Natural killer cell (primary cell): ENCODE measurements around the gene CSPG5. TPM values are rescaled to one million over a fixed set of nuclear protein-coding genes. Genes with fewer than 3 reads are reported as not detected.

Experiments
- ATAC-seq, 3 donors: fragments of 150-1000 bp in 2 of 3; fragments of 200-7000 bp in 1 of 3; cut with Tn5 transposase; 1 replicate in 1 of 3; 2 replicates in 2 of 3; pipeline ENCODE4 v1.10.0; 2021; ENCODE audit warnings: mild to moderate bottlenecking in 2 of 3, moderate library complexity in 2 of 3
- DNase-seq, 2 donors: peaks; one replicate each; pipeline versions ENCODE4 v3.0.0 to v3.0.0-alpha.2; 2013 to 2021; ENCODE audit warnings: mixed read lengths in 1 of 2
- H3K27ac ChIP-seq: one replicate; pipeline ENCODE4 v1.5.1; 2013; ENCODE audit warnings: mild to moderate bottlenecking, low read length
- H3K27me3 ChIP-seq: one replicate; pipeline ENCODE4 v1.6.1; 2013; ENCODE audit warnings: low read length; ENCODE audit not compliant: control insufficient read depth, insufficient read depth
- H3K36me3 ChIP-seq: one replicate; pipeline ENCODE4 v1.6.1; 2013; ENCODE audit warnings: low read length; ENCODE audit not compliant: control insufficient read depth, insufficient read depth
- H3K4me1 ChIP-seq: one replicate; pipeline ENCODE4 v1.6.1; 2013; ENCODE audit warnings: low read length; ENCODE audit not compliant: control insufficient read depth, insufficient read depth
- H3K4me3 ChIP-seq: one replicate; pipeline ENCODE4 v1.5.1; 2013; ENCODE audit warnings: low read length
- H3K9me3 ChIP-seq: one replicate; pipeline ENCODE4 v1.6.1; 2013; ENCODE audit warnings: low read length; ENCODE audit not compliant: control insufficient read depth, insufficient read depth
- H3K27ac Mint-ChIP-seq, 2 donors: one replicate each; pipeline ENCODE4 v1.8.0; 2022; ENCODE audit warnings: mild to moderate bottlenecking in 2 of 2, mixed read lengths in 2 of 2, moderate library complexity in 1 of 2
- H3K27me3 Mint-ChIP-seq, 2 donors: one replicate each; pipeline ENCODE4 v1.8.0; 2022; ENCODE audit warnings: low read depth in 2 of 2, mixed read lengths in 2 of 2
- H3K36me3 Mint-ChIP-seq: one replicate; pipeline ENCODE4 v1.8.0; 2022; ENCODE audit warnings: mixed read lengths
- H3K4me1 Mint-ChIP-seq, 2 donors: one replicate each; pipeline ENCODE4 v1.8.0; 2022; ENCODE audit warnings: mixed read lengths in 2 of 2
- H3K4me3 Mint-ChIP-seq: one replicate; pipeline ENCODE4 v1.8.0; 2022; ENCODE audit warnings: mild to moderate bottlenecking, moderate library complexity, mixed read lengths
- H3K9me3 Mint-ChIP-seq, 2 donors: one replicate each; pipeline ENCODE4 v1.8.0; 2022; ENCODE audit warnings: mixed read lengths in 2 of 2
- WGBS: methylation state at CpG from one replicate; pipeline ENCODE4 v1.1.7; 2013; ENCODE audit warnings: missing lambda C conversion rate; ENCODE audit not compliant: insufficient coverage; 5-methylcytosine and 5-hydroxymethylcytosine counted together
- intact Hi-C: fragments of 100-400 bp; cut with micrococcal nuclease; formaldehyde crosslinking; loops from one replicate; pipeline ENCODE4 v1.14.2; 2022
- total RNA-seq, 4 donors: library from RNA; stranded (reverse); fragments of 120-200 nt in 1 of 4; gene quantifications; one replicate each; pipeline versions ENCODE4 v1.2.3 to v1.2.4, GENCODE V29; 2013 to 2022
- TF ChIP-seq, protein P1 (sequence below): fragments of 200-600 bp; IDR thresholded peaks from one replicate; pipeline ENCODE4 v1.8.0; 2022; ENCODE audit warnings: antibody characterized with exemption

Gene CSPG5
- total RNA-seq, 3 donors from 2014 or later (not counting 1 experiment from before 2014, with no cell fraction given), result 0.07 to 0.63 (median 0.23) TPM

DNA sequence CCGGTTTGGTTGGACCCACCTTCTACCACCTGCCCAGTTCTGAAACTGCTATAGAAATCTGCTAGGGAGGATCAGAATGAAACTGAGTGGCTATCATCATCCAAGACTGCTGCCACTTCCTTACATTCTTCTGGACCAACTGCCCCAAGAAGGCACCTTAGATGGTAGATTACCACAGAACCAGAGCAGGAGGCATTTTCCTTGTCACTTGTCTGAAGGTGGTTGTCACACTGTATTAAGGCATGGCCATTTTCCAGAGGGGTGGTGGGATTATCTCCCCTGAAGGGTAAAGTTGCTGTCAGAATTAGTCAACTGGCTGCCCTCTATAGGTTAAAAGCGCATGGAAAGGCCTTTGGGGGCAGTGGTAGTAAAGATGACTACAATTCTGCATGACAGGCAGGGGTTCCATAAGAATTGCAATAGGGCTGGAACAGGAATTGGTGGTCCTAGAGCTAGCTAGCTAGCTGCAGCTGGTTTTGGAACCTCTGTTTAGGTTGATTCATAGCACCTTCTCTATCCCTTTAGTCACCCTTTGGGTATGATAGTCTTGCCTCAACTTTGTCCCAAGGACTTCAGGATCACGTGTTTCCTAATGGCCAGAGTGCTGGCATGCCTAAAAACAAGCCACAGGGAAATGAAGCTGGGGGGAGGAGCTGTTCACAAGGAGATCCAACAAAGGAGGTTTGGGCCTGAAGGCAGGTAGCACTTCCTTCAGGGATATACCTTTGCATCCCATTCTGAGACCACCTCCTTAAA lies 4.8 kb upstream of the CSPG5 start:
- 88% methylated on average over 3 of the region's 3 CpGs for WGBS
- H3K27ac ChIP-seq, result no peak overlapping the region
- H3K4me1 ChIP-seq, result peaks cover 5% of the 10 kb centered on the region
- ATAC-seq (no peak), DNase-seq (no peak)
- intact Hi-C loops, result no loop called here
- peaks cover 0 to 4% of the 10 kb centered on the region in 2 donors for H3K27me3 Mint-ChIP-seq
- H3K27ac Mint-ChIP-seq, result no peak overlapping the region
- peaks cover 26% of the 10 kb centered on the region for H3K36me3 ChIP-seq
- no peaks in the 10 kb centered on the region for H3K4me1 Mint-ChIP-seq
- no peak overlapping the region for H3K4me3 Mint-ChIP-seq
- peaks cover 10% of the 10 kb centered on the region for H3K27me3 ChIP-seq
- H3K9me3 Mint-ChIP-seq, result no peaks in the 10 kb centered on the region
- peaks cover 6% of the 10 kb centered on the region for H3K36me3 Mint-ChIP-seq
- H3K4me3 ChIP-seq, result no peak overlapping the region
- TF ChIP-seq, protein P1, sequence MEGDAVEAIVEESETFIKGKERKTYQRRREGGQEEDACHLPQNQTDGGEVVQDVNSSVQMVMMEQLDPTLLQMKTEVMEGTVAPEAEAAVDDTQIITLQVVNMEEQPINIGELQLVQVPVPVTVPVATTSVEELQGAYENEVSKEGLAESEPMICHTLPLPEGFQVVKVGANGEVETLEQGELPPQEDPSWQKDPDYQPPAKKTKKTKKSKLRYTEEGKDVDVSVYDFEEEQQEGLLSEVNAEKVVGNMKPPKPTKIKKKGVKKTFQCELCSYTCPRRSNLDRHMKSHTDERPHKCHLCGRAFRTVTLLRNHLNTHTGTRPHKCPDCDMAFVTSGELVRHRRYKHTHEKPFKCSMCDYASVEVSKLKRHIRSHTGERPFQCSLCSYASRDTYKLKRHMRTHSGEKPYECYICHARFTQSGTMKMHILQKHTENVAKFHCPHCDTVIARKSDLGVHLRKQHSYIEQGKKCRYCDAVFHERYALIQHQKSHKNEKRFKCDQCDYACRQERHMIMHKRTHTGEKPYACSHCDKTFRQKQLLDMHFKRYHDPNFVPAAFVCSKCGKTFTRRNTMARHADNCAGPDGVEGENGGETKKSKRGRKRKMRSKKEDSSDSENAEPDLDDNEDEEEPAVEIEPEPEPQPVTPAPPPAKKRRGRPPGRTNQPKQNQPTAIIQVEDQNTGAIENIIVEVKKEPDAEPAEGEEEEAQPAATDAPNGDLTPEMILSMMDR, result no peak
- no peaks in the 10 kb centered on the region for H3K9me3 ChIP-seq

DNA sequence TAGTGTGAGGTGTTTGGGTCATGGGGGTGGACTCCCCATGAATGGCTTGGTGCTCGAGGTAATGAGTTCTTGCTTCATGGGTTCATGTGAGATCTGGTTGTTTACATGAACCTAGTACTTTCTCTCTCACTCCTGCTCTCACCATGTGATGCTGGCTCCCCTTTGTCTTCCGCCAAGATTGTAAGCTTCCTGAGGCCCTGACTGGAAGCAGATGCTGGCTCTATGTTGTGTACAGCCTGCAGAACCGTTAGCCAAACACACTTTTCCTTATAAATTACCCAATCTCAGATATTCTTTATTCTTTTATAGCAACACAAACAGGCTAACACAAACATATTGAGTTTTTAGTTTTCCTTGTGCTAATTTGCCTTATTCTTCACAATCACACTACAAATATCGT lies 3.2 kb upstream of the CSPG5 start:
- no peak overlapping the region for H3K4me3 ChIP-seq
- Mint-ChIP-seq H3K36me3 (peaks cover 6% of the 10 kb centered on the region), H3K9me3 (no peaks in the 10 kb centered on the region), H3K27me3 (peaks cover 0 to 4% of the 10 kb centered on the region in 2 donors), H3K4me3 (no peak overlapping the region), H3K27ac (no peak overlapping the region), H3K4me1 (no peaks in the 10 kb centered on the region)
- 85% methylated on average over 3 of the region's 4 CpGs for WGBS
- TF ChIP-seq, protein P1, result no peak
- H3K9me3 ChIP-seq, result no peaks in the 10 kb centered on the region
- peaks cover 18% of the 10 kb centered on the region for H3K27me3 ChIP-seq
- DNase-seq (no peak), ATAC-seq (no peak)
- no peak overlapping the region for H3K27ac ChIP-seq
- intact Hi-C loops, result no loop called here
- peaks cover 13% of the 10 kb centered on the region for H3K4me1 ChIP-seq
- peaks cover 14% of the 10 kb centered on the region for H3K36me3 ChIP-seq

DNA sequence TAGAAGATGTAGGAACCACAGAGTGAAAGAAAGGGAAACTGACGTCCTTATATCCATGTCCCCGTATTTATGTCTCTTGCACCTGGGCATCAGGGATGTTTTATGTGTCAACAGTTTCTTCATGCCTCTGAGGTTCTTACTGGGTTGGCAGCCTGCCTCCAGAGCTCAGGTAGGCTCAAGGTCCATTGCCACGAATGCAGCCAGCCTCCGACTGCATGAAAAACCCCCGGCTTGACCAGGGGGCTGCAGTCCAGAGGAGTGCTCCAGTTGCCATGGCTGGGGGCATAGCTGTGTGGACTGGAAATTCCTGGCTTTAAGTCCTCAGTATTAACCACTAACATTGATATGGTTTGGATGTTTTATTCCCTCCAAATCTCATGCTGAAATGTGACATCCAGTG lies 2.8 kb upstream of the CSPG5 start:
- intact Hi-C loops, result no loop called here
- DNase-seq, result no peak
- Histone ChIP-seq H3K27me3 (peaks cover 21% of the 10 kb centered on the region), H3K4me1 (peaks cover 13% of the 10 kb centered on the region), H3K27ac (no peak overlapping the region), H3K4me3 (no peak overlapping the region), H3K36me3 (peaks cover 10% of the 10 kb centered on the region), H3K9me3 (no peaks in the 10 kb centered on the region)
- no peak overlapping the region for H3K27ac Mint-ChIP-seq
- ATAC-seq, result no peak
- H3K4me1 Mint-ChIP-seq, result no peaks in the 10 kb centered on the region
- no peaks in the 10 kb centered on the region for H3K9me3 Mint-ChIP-seq
- H3K4me3 Mint-ChIP-seq, result no peak overlapping the region
- peaks cover 6% of the 10 kb centered on the region for H3K36me3 Mint-ChIP-seq
- peaks cover 0 to 4% of the 10 kb centered on the region in 2 donors for H3K27me3 Mint-ChIP-seq
- TF ChIP-seq, protein P1, result no peak
- WGBS, result 84% methylated on average over 5 of the region's 5 CpGs

DNA sequence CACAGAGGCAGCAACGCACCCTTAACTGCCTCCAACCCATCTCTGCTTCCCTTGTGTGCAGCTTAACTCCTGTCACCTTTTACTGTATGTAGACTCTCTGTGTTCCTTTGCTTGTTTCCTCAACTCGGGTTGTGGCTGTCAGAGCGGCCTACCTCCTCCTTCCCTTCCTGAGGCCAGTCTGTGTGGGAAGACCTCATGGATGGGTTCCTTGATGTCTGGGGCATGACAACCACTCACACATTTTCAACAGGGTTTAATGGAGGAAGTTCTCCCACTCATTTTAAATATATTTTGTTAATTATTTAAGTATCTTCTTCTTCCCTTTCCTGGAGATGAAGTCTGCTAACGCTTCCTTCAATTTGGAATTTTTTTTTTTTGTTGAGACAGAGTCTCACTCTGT lies 1.8 kb upstream of the CSPG5 start:
- Mint-ChIP-seq H3K4me1 (no peaks in the 10 kb centered on the region), H3K36me3 (peaks cover under 1% of the 10 kb centered on the region), H3K9me3 (no peaks in the 10 kb centered on the region), H3K4me3 (peak overlapping the region; percentile 59), H3K27ac (no peak overlapping the region), H3K27me3 (peaks cover 0 to 4% of the 10 kb centered on the region in 2 donors)
- no peak overlapping the region for H3K4me3 ChIP-seq
- TF ChIP-seq, protein P1, result no peak
- H3K27me3 ChIP-seq, result peaks cover 21% of the 10 kb centered on the region
- 74% methylated on average over 4 of the region's 4 CpGs for WGBS
- intact Hi-C loops, result no loop called here
- ATAC-seq (no peak), DNase-seq (no peak)
- H3K36me3 ChIP-seq, result peaks cover 5% of the 10 kb centered on the region
- H3K27ac ChIP-seq, result no peak overlapping the region
- H3K9me3 ChIP-seq, result no peaks in the 10 kb centered on the region
- H3K4me1 ChIP-seq, result peaks cover 13% of the 10 kb centered on the region
